IMR-90 (cell line): ENCODE data around the gene CYP4B1. TPM values are rescaled to one million over a fixed set of nuclear protein-coding genes. Genes with fewer than 3 reads are reported as not detected.

ENCODE experiments used
- ATAC-seq: fragments of 200-7000 bp; cut with Tn5 transposase; 2 replicates; pipeline ENCODE4 v1.9.1; 2020; ENCODE audit warnings: low read depth, mild to moderate bottlenecking, moderate library complexity
- BruUV-seq: library from RNA; stranded (reverse); fragments of 400-500 nt; replicated peaks from 2 replicates; lab custom pipeline; 2021; lab: Mats Ljungman, UMichigan
- CTCF ChIA-PET: fragments of 300-600 bp; formaldehyde crosslinking; extraction: SDS; loops from one replicate; lab custom pipeline; 2021; ENCODE audit warnings: antibody characterized with exemption; lab: Yijun Ruan, JAX
- POLR2A ChIA-PET: fragments of 300-600 bp; sonication (Branson Sonifier 250); formaldehyde crosslinking; loops from one replicate; lab custom pipeline; 2022; ENCODE audit warnings: antibody characterized with exemption; ENCODE audit not compliant: unreplicated experiment; lab: Charles Lee
- DNase-seq: peaks from one replicate; pipeline ENCODE4 v3.0.0; 2013
- H2AFZ ChIP-seq: replicated peaks from 2 replicates; pipeline ENCODE3; 2013; ENCODE audit warnings: low read length, mild to moderate bottlenecking; ENCODE audit not compliant: poor library complexity
- H2AK5ac ChIP-seq: 2 replicates; pipeline ENCODE4 v1.6.1; 2013; ENCODE audit warnings: low read depth, low read length, inconsistent platforms
- H2AK9ac ChIP-seq: replicated peaks from 2 replicates; pipeline ENCODE3; 2013; ENCODE audit warnings: mild to moderate bottlenecking, low read depth, low read length, moderate library complexity; ENCODE audit not compliant: poor library complexity
- H2BK120ac ChIP-seq: 2 replicates; pipeline ENCODE4 v1.6.1; 2013; ENCODE audit warnings: low read depth, low read length, inconsistent platforms
- H2BK15ac ChIP-seq: 3 replicates; pipeline ENCODE4 v1.6.1; 2013; ENCODE audit warnings: low read depth, low read length, inconsistent platforms
- H2BK20ac ChIP-seq: 2 replicates; pipeline ENCODE4 v1.6.1; 2013; ENCODE audit warnings: low read depth, mild to moderate bottlenecking, inconsistent platforms, low read length, moderate library complexity
- H2BK5ac ChIP-seq: 2 replicates; pipeline ENCODE4 v1.6.1; 2013; ENCODE audit warnings: mild to moderate bottlenecking, low read depth, low read length, inconsistent platforms; ENCODE audit not compliant: poor library complexity, severe bottlenecking
- H3K14ac ChIP-seq: replicated peaks from 2 replicates; pipeline ENCODE4 v1.6.1; 2013; ENCODE audit warnings: low read depth, low read length, inconsistent platforms
- H3K18ac ChIP-seq: 2 replicates; pipeline ENCODE4 v1.6.1; 2013; ENCODE audit warnings: low read depth, low read length, control low read depth
- H3K23ac ChIP-seq: 2 replicates; pipeline ENCODE4 v1.6.1; 2013; ENCODE audit warnings: low read depth, low read length, inconsistent platforms
- H3K27ac ChIP-seq: 2 replicates; pipeline ENCODE4 v1.5.1; 2013; ENCODE audit warnings: mild to moderate bottlenecking, control low read depth, low read length; ENCODE audit not compliant: insufficient read depth
- H3K27me3 ChIP-seq: 2 replicates; pipeline ENCODE4 v1.6.1; 2013; ENCODE audit warnings: low read length; ENCODE audit not compliant: control insufficient read depth, insufficient read depth
- H3K36me3 ChIP-seq: 2 replicates; pipeline ENCODE4 v1.6.1; 2013; ENCODE audit warnings: low read length, mixed read lengths; ENCODE audit not compliant: control insufficient read depth, insufficient read depth
- H3K4ac ChIP-seq: 2 replicates; pipeline ENCODE4 v1.6.1; 2013; ENCODE audit warnings: low read depth, low read length, inconsistent platforms
- H3K4me1 ChIP-seq: 2 replicates; pipeline ENCODE4 v1.6.1; 2013; ENCODE audit warnings: low read length, mixed read lengths; ENCODE audit not compliant: control insufficient read depth, insufficient read depth
- H3K4me2 ChIP-seq: 2 replicates; pipeline ENCODE4 v1.6.1; 2013; ENCODE audit warnings: low read depth, mild to moderate bottlenecking, control low read depth, low read length, moderate library complexity
- H3K4me3 ChIP-seq: 2 replicates; pipeline ENCODE4 v1.5.1; 2013; ENCODE audit warnings: low read depth, mild to moderate bottlenecking, control low read depth, low read length, moderate library complexity; ENCODE audit not compliant: insufficient read depth
- H3K56ac ChIP-seq: 2 replicates; pipeline ENCODE4 v1.6.1; 2013; ENCODE audit warnings: low read length, inconsistent platforms; ENCODE audit not compliant: insufficient read depth; ENCODE audit errors: extremely low read depth
- H3K79me1 ChIP-seq, 2 experiments: 2 replicates each; pipeline ENCODE4 v1.6.1; 2013; ENCODE audit warnings: low read length in 2 of 2, inconsistent platforms in 1 of 2, low read depth in 1 of 2
- H3K9ac ChIP-seq: 2 replicates; pipeline ENCODE4 v1.6.1; 2013; ENCODE audit warnings: low read depth, low read length, control low read depth
- H3K9me1 ChIP-seq: 2 replicates; pipeline ENCODE4 v1.6.1; 2013; ENCODE audit warnings: low read length, inconsistent platforms; ENCODE audit not compliant: insufficient read depth
- H3K9me3 ChIP-seq: 2 replicates; pipeline ENCODE4 v1.6.1; 2013; ENCODE audit warnings: low read length; ENCODE audit not compliant: control insufficient read depth, insufficient read depth
- H4K20me1 ChIP-seq: 2 replicates; pipeline ENCODE4 v1.6.1; 2013; ENCODE audit warnings: low read length, inconsistent platforms; ENCODE audit not compliant: insufficient read depth
- H4K5ac ChIP-seq: 2 replicates; pipeline ENCODE4 v1.6.1; 2013; ENCODE audit warnings: mild to moderate bottlenecking, low read depth, low read length, control low read depth
- H4K8ac ChIP-seq, 2 experiments: 2 replicates each; pipeline ENCODE4 v1.6.1; 2013; ENCODE audit warnings: low read depth in 2 of 2, low read length in 2 of 2, control low read depth in 1 of 2, inconsistent platforms in 1 of 2
- H4K91ac ChIP-seq: 2 replicates; pipeline ENCODE4 v1.6.1; 2013; ENCODE audit warnings: low read depth, low read length, inconsistent platforms; ENCODE audit not compliant: insufficient read depth
- BHLHE40 ChIP-seq: fragments of 150-350 bp; IDR thresholded peaks from 2 replicates; pipeline ENCODE4 v1.6.1; 2016; ENCODE audit warnings: mild to moderate bottlenecking, low read depth, low read length
- CEBPB ChIP-seq: IDR thresholded peaks from 2 replicates; pipeline ENCODE4 v1.6.1; 2012; ENCODE audit warnings: low read depth, low read length, improper control_type of control experiment
- CHD1 ChIP-seq: IDR thresholded peaks from 2 replicates; pipeline ENCODE4 v1.6.1; 2012; ENCODE audit warnings: low read depth, low read length, improper control_type of control experiment
- CTCF ChIP-seq: conservative IDR thresholded peaks from 2 replicates; pipeline ENCODE4 v1.5.1; 2012; ENCODE audit warnings: mild to moderate bottlenecking, low read depth, low read length, improper control_type of control experiment
- ELK1 ChIP-seq: fragments of 150-350 bp; IDR thresholded peaks from 2 replicates; pipeline ENCODE4 v1.6.1; 2016; ENCODE audit warnings: low read depth, mild to moderate bottlenecking, low read length, moderate library complexity, borderline replicate concordance
- FOS ChIP-seq: fragments of 150-350 bp; IDR thresholded peaks from 2 replicates; pipeline ENCODE4 v1.6.1; 2016; ENCODE audit warnings: low read depth, low read length
- MAFK ChIP-seq: IDR thresholded peaks from 2 replicates; pipeline ENCODE4 v1.6.1; 2012; ENCODE audit warnings: low read depth, low read length, improper control_type of control experiment
- MAZ ChIP-seq: IDR thresholded peaks from 2 replicates; pipeline ENCODE4 v1.6.1; 2012; ENCODE audit warnings: low read depth, mild to moderate bottlenecking, low read length, improper control_type of control experiment, moderate library complexity, borderline replicate concordance
- MXI1 ChIP-seq: IDR thresholded peaks from 2 replicates; pipeline ENCODE4 v1.6.1; 2012; ENCODE audit warnings: low read depth, mild to moderate bottlenecking, low read length, moderate library complexity, borderline replicate concordance
- NFE2L2 ChIP-seq: fragments of 150-350 bp; IDR thresholded peaks from 2 replicates; pipeline ENCODE4 v1.6.1; 2016; ENCODE audit warnings: low read depth, mild to moderate bottlenecking, low read length
- POLR2A ChIP-seq: IDR thresholded peaks from 2 replicates; pipeline ENCODE4 v1.6.1; 2012; ENCODE audit warnings: mild to moderate bottlenecking, low read depth, low read length
- RAD21 ChIP-seq: IDR thresholded peaks from 2 replicates; pipeline ENCODE4 v1.6.1; 2012; ENCODE audit warnings: low read length, improper control_type of control experiment
- RCOR1 ChIP-seq: IDR thresholded peaks from 2 replicates; pipeline ENCODE4 v1.6.1; 2012; ENCODE audit warnings: mild to moderate bottlenecking, low read length, improper control_type of control experiment; ENCODE audit not compliant: insufficient replicate concordance
- RFX5 ChIP-seq: IDR thresholded peaks from 2 replicates; pipeline ENCODE4 v1.8.0; 2012; ENCODE audit warnings: low read depth, mild to moderate bottlenecking, low read length, moderate library complexity
- SMC3 ChIP-seq: fragments of 150-350 bp; IDR thresholded peaks from 2 replicates; pipeline ENCODE4 v1.6.1; 2016; ENCODE audit warnings: low read depth, mild to moderate bottlenecking, antibody characterized with exemption, low read length, moderate library complexity
- USF2 ChIP-seq: fragments of 150-350 bp; IDR thresholded peaks from 2 replicates; pipeline ENCODE4 v1.6.1; 2017; ENCODE audit warnings: mild to moderate bottlenecking, antibody characterized with exemption, low read length, low read depth
- WGBS, 2 experiments: methylation state at CpG; one replicate each; pipeline versions ENCODE4 v1.1.5 to v1.1.7; 2013; ENCODE audit warnings: missing lambda C conversion rate in 2 of 2; ENCODE audit not compliant: insufficient read length in 1 of 2; ENCODE audit errors: extremely low coverage in 2 of 2; 5-methylcytosine and 5-hydroxymethylcytosine counted together
- dilution Hi-C: fragments of 300-500 bp; cut with HindIII; formaldehyde crosslinking; loops from one replicate; pipeline ENCODE4 v1.14.3; 2018; ENCODE audit warnings: low sequenced_read_pairs; ENCODE audit not compliant: unreplicated experiment
- in situ Hi-C: fragments of 300-500 bp; cut with MboI; formaldehyde crosslinking; loops from 3 replicates; pipeline ENCODE4 v1.14.3; 2019; ENCODE audit warnings: low sequenced_read_pairs, inconsistent platforms, mixed read lengths
- intact Hi-C: fragments of 100-400 bp; cut with micrococcal nuclease; formaldehyde crosslinking; loops from 2 replicates; pipeline ENCODE4 v1.10.0; 2022
- polyA plus RNA-seq, 3 experiments: library from polyadenylated mRNA; depleted of rRNA; stranded (reverse); fragments of >200 nt; gene quantifications; 2 replicates each; pipeline ENCODE4 v1.2.3, GENCODE V29; 2012; ENCODE audit warnings: low replicate concordance in 1 of 3
- total RNA-seq: library from RNA; depleted of rRNA; stranded (reverse); fragments of >200 nt; gene quantifications from 2 replicates; pipeline ENCODE4 v1.2.3, GENCODE V29; 2012

Gene CYP4B1
- total and polyA plus RNA-seq, 2 of the 4 experiments (the other 2 are of a cell fraction) = not detected

GRCh38 chr1:46770541-46770940 is 28.3 kb upstream of the CYP4B1 start:
- Histone ChIP-seq H3K4me2 (no peak overlapping the region), H3K4me1 (no peaks in the 10 kb centered on the region), H3K18ac (no peak overlapping the region), H3K27me3 (no peaks in the 10 kb centered on the region), H3K9me3 (peaks cover 16% of the 10 kb centered on the region), H3K9ac (no peak overlapping the region), H3K9me1 (no peaks in the 10 kb centered on the region), H3K56ac (no peak overlapping the region), H3K27ac (no peak overlapping the region), H2BK5ac (no peak overlapping the region), H3K79me1 (no peaks in the 10 kb centered on the region), H4K5ac (no peak overlapping the region), H3K4me3 (no peak overlapping the region), H2BK15ac (no peak overlapping the region), H4K91ac (no peak overlapping the region), H3K23ac (no peak overlapping the region), H4K8ac (no peak overlapping the region), H2BK20ac (no peak overlapping the region), H3K36me3 (no peaks in the 10 kb centered on the region), H3K14ac (no peak overlapping the region), H2AK5ac (no peak overlapping the region), H3K4ac (no peak overlapping the region), H2AK9ac (no peak overlapping the region), H4K20me1 (no peaks in the 10 kb centered on the region), H2BK120ac (no peak overlapping the region), H2AFZ (no peak overlapping the region)
- in situ Hi-C loops = no loop called here
- no TSS peak for BruUV-seq
- dilution Hi-C loops = no loop called here
- WGBS, 2 experiments = no CpG with 5 or more reads among the region's 3 CpGs
- no peak for ATAC-seq
- intact Hi-C loops = no loop called here
- DNase-seq = no peak
- TF ChIP-seq RAD21 (no peak), FOS (no peak), MAFK (no peak), ELK1 (no peak), CTCF (no peak), USF2 (no peak), SMC3 (no peak), CHD1 (no peak), MAZ (no peak), RCOR1 (no peak), MXI1 (no peak), RFX5 (no peak), NFE2L2 (no peak), POLR2A (no peak), BHLHE40 (no peak), CEBPB (no peak)
- ChIA-PET CTCF (no interaction called here), POLR2A (no interaction called here)
